T47D (cell line): ENCODE measurements around the gene ARPIN.
"Not testable (repeated sequence)": the region's sequence is repeated elsewhere in the genome, so short reads cannot be mapped to it uniquely, and the experiment has no call there.

Source experiments
- DNase-seq, 2 experiments: peaks; one replicate each; pipeline versions ENCODE4 v3.0.0 to v3.0.0-alpha.2; 2011 to 2012; ENCODE audit warnings: low read depth in 1 of 2, low spot score in 1 of 2
- JUND ChIP-seq: IDR thresholded peaks from 2 replicates; pipeline ENCODE4 v1.6.1; 2012; ENCODE audit warnings: low read depth
- in situ Hi-C: cut with HindIII; loops from 2 replicates; pipeline ENCODE4 v1.10.0; 2016; ENCODE audit warnings: low sequenced_read_pairs, low pct_unique_long_range_greater_than_20kb

ARPIN gene

DNA sequence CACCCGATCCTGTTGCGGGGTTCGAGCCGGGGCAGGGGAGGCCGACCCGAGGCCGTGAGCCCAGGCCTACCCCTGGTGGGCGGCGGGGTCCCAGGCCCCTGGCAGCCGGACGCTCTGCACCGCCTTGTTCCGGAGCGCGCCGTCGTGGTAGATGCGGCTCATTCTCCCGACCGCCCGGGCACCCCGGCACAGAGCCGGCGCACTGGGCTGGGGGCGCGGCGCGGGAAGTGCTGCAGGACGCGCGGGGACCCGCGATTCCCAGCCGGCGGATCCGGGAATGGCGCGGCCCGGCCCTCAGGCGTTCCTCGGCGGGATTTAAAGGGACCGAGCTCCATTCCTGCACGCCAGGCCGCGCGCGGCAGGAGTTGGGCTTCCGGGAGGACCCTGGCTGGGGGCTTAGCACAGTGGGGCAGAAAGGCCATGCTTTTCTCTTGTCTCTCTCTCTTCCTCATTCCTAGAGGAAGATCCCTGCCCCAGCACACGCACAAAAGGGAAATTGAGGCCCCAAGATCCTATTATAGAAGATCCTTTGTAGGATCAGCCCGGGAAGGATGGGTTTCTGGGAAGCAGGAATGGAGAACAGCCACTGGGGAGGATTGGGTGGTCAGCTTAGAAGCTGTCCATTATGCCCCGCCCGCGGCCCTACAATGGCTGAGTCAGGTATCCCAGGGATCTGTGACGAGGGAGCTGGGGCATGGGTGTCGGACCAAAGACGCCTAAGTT, at the start of gene ARPIN:
Gene ARPIN, minus strand, starts transcription at position 279 of the 723 bp plus-strand sequence. Its CDS starts 117 bp downstream, at position 162.
- in situ Hi-C loops = no loop called here
- DNase-seq = peak in 1 of 2 experiments; percentile 64
- no peak for TF ChIP-seq JUND

DNA sequence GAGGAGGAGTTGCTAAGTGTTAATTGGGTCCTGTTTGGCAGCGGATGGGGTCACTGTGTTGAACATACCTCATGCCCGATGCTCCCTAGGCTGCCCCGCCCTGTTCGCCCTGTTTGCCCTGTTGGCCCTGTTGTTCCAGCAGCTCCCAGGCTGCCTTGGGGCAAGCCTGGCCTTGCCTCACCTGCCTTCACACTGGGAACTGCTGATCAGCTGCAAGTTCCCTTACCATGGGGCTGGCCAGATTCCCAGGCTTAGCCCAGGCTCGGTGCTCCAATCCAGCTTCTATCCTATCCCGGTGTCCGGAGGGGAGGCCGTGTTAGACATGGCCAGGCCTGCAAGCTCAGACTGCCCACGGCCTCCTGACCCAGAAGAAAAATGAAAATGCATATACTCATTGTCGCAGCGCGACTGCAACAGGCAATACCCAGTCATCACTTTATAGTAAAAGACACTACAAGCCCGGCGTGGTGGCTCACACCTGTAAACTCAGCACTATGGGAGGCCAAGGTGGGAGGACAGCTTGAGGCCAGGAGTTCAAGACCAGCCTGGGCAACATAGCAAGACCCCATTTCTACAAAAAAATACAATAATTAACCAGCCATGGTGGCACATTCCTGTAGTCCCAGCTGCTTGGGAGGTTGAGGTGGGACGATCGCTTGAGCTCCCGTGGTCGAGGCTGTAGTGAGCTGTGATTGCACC, 45.5 kb upstream of the ARPIN start:
- in situ Hi-C loops = no loop called here
- peak; percentile 29 to 95 for DNase-seq
- TF ChIP-seq JUND = no peak

DNA sequence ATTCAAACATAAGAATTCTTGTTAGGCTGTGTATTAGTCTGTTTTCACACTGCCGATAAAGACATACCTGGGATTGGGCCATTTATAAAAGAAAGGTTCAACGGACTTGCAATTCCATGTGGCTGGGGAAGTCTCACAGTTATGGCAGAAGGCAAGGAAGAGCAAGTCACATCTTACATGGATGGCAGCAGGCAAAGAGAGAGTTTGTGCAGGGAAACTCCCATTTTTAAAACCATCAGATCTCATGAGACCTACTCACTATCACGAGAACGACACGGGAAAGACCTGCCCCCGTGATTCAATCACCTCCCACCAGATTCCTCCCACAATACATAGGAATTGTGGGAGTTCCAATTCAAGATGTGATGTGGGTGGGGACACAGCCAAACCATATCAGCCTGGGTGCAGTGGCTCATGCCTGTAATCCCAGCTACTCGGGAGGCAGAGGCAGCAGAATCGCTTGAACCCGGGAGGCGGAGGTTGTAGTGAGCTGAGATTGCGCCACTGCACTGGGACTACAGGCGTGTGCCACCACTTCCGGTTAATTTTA, 42.8 kb upstream of the ARPIN start:
- DNase-seq, in situ Hi-C loops: not testable (repeated sequence)

DNA sequence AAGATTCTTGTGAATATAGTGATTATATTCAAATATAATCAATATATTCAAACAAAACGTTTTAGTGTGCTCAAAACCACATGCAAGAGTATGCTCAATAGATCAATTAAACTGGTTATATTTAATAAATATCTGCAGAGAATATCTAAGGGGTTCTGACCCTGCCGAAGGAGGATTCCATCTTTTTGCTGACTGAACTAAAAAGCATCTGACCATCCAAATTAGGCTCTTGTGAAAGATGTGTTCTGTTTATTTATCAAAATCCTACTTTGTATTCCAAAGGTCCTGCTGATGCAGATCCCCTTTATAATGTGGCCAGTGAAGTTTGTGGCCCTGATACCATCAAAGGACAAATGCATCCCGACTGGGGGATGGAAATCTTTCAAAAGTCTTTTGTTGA, 41.8 kb upstream of the ARPIN start:
- TF ChIP-seq JUND = no peak
- DNase-seq = no peak
- in situ Hi-C loops = no loop called here

DNA sequence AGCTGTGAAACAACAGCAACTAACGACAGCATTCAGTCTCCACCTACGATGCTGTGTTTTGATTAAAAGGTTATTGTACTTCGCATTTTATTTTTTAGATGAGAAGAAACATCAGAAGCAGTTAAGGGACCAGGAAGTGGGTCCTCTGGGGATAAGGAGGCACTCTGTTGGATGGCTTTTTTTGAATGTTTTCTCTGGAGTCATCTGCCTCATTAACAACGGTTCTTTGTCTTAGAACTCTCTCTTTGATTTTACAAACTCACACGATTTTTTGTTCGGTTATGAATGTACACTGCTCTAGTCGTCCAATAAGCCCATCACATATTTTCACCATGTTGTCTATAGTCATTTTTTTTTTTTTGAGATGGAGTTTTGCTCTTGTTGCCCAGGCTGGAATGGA, 36.0 kb upstream of the ARPIN start:
- DNase-seq = no peak
- in situ Hi-C loops = no loop called here
- no peak for TF ChIP-seq JUND

DNA sequence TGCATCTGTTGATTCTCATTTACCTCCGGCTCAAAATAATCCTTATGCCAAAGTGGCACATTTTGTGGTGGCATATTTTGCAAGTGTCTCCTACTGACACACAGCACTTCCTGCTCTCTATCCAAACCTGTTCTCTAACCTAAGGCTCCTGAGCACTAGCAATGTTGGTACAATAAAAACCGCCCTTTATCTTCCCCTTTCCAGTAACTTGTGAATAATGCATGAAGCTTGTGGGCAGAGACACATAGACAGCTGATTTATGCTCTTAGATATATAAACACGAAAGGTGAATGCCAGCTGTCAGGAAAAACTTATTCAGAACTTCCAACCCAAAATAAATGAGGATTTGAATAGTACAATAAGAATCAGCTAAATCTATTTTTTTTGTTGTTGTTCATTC, 34.6 kb upstream of the ARPIN start:
- TF ChIP-seq JUND = no peak
- in situ Hi-C loops = no loop called here
- no peak for DNase-seq

DNA sequence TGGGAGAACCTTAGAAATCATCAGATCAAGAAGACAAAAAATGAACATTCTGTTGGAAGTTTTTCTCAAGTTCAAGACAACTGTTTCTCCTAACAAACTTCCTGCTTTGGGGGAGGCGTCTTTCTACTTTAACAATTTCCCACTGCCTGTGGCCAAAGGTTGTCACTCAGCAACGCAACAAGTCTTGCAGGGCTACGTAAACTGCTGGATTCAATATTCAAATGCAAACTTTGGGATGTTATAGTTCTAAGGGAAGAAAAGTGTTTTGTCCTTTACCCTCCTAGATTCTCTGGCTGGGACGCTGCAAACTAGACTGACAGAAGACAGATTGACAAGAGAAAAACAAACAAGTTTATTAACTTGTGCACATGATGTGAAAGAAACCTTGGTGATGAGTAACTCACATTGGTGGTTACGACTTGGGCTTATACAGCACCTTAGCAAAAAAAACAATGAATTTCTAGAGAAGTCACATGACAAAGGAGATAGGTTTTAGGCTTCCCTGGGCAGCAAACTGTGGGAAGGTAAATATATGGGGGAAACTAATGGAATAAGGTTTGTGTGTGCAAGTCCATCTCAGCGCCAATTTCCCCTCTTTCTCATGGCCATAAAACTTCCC, 34.0 kb upstream of the ARPIN start:
- in situ Hi-C loops = no loop called here
- DNase-seq = no peak
- TF ChIP-seq JUND = no peak

DNA sequence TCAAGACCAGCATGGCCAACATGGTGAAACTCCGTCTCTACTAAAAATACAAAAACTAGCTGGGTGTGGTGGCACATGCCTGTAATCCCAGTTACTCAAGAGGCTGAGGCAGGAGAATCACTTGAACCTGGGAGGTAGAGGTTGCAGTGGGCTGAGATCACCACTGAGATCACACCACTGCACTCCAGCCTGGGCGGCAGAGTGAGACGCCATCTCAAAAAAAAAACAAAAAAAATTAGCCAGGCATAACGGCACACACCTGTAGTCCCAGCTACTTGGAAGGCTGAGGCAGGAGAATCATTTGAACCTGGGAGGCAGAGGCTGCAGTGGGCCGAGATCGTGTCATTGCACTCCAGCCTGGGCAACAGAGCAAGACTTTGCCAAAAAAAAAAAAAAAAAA, 31.0 kb upstream of the ARPIN start:
- in situ Hi-C loops, DNase-seq: not testable (repeated sequence)

DNA sequence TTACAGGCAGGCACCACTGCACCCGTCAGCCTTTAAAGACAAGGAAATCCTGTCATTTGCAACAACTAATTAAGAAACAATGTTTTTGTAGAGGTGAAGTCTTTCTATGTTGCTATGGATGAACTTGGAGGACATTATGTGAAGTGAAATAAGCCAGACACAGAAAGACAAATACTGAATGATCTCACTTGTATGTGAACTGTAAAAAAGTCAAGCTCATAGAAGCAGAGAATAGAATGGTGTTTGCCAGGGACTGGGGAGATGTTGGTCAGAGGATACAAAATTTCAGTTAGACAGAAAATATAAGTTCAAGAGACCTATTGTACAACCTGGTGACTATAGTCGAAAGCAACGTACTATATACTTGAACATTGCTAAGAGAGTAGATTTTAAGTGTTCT, 27.2 kb upstream of the ARPIN start:
- DNase-seq = no peak
- no peak for TF ChIP-seq JUND
- in situ Hi-C loops = no loop called here

DNA sequence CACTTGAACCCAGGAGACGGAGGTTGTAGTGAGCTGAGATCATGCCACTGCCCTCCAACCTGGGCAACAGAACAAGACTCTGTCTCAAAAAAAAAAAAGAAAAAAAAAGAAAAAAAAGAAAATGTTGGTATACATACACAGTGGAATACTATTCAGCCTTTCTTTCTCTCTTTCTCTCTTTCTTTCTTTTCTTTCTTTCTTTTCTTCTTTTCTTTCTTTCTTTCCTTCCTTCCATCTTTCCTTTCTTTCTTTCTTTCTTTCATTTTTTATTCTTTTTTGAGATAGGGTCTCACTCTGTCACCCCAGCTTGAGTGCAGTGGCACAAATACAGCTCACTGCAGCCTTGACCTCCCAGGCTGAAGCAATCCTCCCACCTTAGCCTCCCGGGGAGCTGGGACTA, 26.6 kb upstream of the ARPIN start:
- in situ Hi-C loops, DNase-seq: not testable (repeated sequence)

DNA sequence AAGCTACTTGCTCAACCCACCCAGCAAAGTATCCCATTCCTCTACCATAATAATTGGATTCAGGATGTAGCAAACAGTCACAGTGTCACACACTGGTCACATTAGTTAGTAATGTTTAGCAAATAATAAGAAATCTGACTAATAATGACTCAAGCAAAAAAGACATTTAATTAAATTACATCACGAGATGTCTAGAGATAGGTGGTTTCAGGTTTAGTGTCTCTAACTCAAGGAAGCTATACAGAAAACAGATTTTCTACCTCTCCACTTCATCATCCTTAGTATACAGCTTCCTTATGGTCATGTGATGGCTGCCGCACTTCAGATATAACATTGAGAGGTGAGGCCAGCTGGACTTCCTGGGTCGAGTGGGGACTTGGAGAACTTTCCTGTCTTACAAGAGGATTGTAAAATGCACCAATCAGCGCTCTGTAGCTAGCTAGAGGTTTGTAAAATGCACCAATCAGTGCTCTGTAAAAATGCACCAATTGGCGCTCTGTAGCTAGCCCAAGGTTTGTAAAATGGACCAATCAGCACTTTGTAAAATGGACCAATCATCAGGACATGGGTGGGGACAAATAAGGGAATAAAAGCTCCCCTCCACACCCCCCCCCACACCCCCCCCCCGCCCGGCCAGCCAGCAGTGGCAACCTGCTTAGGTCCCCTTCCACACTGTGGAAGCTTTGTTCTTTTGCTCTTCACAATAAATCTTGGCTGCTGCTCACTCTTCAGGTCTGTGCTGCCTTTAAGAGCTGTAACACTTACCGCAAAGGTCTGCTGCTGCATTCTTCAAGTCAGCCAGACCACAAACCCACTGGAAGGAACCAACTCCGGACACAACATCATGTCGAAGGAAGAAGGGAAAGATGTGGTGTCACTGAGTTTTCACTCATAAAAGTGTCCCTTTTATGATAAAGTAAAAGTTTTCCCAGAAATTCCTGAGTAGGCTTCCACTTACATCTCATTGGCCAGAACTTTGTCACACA, 24.9 kb upstream of the ARPIN start:
- TF ChIP-seq JUND = no peak
- DNase-seq = no peak
- in situ Hi-C loops = no loop called here

DNA sequence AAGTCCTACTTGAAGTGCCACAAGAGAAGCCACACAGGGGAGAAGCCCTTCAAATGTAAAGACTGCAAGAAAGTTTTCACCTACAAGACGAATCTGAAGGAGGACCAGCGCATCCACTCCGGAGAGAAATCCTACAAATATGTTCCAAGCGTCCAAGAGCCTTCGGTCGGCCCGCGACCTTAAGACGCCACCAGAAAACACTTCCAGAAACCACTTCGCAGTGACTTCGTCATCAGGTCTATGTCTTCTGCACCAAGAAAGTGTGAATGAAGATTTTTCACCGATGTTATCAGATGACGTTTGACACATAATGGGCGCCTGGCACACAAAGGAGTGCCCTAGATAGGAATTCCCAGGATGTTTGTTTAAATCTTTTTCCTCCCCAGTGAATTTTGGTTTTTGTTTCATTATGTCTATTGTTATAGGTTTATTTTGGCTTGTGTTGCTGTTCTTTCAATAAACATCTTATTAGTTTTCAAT, 24.1 kb upstream of the ARPIN start:
- in situ Hi-C loops = no loop called here
- no peak for DNase-seq
- no peak for TF ChIP-seq JUND
